Lung (tissue), 12 donors: Measurements from ENCODE around the gene SLC44A5. TPM values are rescaled to one million over a fixed set of nuclear protein-coding genes. Genes with fewer than 3 reads are reported as not detected.

Source experiments
- ATAC-seq: fragments of 200-7000 bp; cut with Tn5 transposase; one replicate; pipeline ENCODE4 v1.9.1; 2020; ENCODE audit warnings: moderate number of reproducible peaks; ENCODE audit not compliant: insufficient read depth, low FRiP score
- DNase-seq, 3 donors: peaks; one replicate each; pipeline ENCODE4 v3.0.0-alpha.2; 2013 to 2017
- H3K27ac ChIP-seq, 2 donors: one replicate each; pipeline ENCODE4 v1.5.1; 2013; ENCODE audit warnings: mild to moderate bottlenecking in 2 of 2, moderate library complexity in 2 of 2, control low read depth in 1 of 2, inconsistent platforms in 1 of 2, low read depth in 1 of 2, low read length in 1 of 2
- H3K27me3 ChIP-seq, 3 donors: one replicate each; pipeline ENCODE4 v1.5.1; 2013; ENCODE audit warnings: low read length in 2 of 3; ENCODE audit not compliant: control insufficient read depth in 3 of 3, insufficient read depth in 3 of 3
- H3K36me3 ChIP-seq, 4 donors: one replicate each; pipeline ENCODE4 v1.5.1; 2013; ENCODE audit warnings: low read length in 4 of 4, mild to moderate bottlenecking in 1 of 4, moderate library complexity in 1 of 4; ENCODE audit not compliant: control insufficient read depth in 4 of 4, insufficient read depth in 4 of 4
- H3K4me1 ChIP-seq, 5 donors: one replicate each; pipeline ENCODE4 v1.5.1; 2013; ENCODE audit warnings: low read length in 5 of 5, mild to moderate bottlenecking in 2 of 5, moderate library complexity in 1 of 5; ENCODE audit not compliant: control insufficient read depth in 5 of 5, insufficient read depth in 5 of 5
- H3K4me3 ChIP-seq: one replicate; pipeline ENCODE4 v1.5.1; 2013; ENCODE audit warnings: mild to moderate bottlenecking, control low read depth, moderate library complexity
- H3K9ac ChIP-seq, 2 donors: one replicate each; pipeline ENCODE4 v1.5.1; 2013; ENCODE audit warnings: low read length in 2 of 2, control low read depth in 1 of 2; ENCODE audit not compliant: insufficient read depth in 1 of 2
- H3K9me3 ChIP-seq, 4 donors: one replicate each; pipeline ENCODE4 v1.5.1; 2013; ENCODE audit warnings: low read length in 3 of 4, mild to moderate bottlenecking in 1 of 4, moderate library complexity in 1 of 4; ENCODE audit not compliant: control insufficient read depth in 4 of 4, insufficient read depth in 3 of 4
- WGBS, 2 donors: extraction: QIAGEN DNeasy Blood & Tissue Kit; methylation state at CpG; one replicate each; pipeline ENCODE4 v1.1.7; 2013; 5-methylcytosine and 5-hydroxymethylcytosine counted together
- polyA plus RNA-seq, 2 donors: library from polyadenylated mRNA; stranded (reverse); fragments of 200-250 nt; gene quantifications; one replicate each; pipeline ENCODE4 v1.2.1, GENCODE V29; 2013
- total RNA-seq, 2 donors: library from RNA; depleted of rRNA in 1 of 2; stranded (reverse); fragments of >200 nt in 1 of 2; gene quantifications; one replicate each; pipeline ENCODE4 v1.2.1, GENCODE V29; 2014 to 2021
- TF ChIP-seq, protein P1 (sequence below): IDR thresholded peaks from 2 replicates; pipeline ENCODE4 v1.5.1; 2012; ENCODE audit warnings: mild to moderate bottlenecking; ENCODE audit errors: control extremely low read depth, extremely low read depth
- donor health status: control.
- donor health status: control.
- donor health status: Bipolar disorder and iron deficiency.
- donor health status: healthy.
- donor health status: DM: yes; HTN: yes; CAD: no.

SLC44A5 gene
- total and polyA plus RNA-seq, 4 donors = 0.10 to 1.6 (median 0.43) TPM

DNA sequence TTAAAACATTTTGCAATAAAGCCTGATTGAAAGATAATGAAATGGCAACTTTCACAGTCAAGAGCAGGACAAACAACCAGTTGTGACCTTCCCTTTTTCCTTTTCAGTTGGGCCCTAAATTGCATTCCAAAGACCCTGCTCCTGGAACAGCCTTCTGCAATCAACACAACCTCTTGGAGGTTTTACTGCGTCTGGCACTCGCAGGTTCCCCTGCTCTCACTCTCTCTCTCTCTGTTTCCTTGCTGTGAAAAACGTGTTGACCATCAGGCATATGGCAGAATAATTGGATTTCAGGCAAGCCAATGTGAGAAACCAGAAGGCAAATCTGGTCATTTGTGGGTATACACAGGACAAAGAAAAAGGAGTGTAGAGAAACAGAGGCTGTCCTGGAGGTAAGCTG lies 23.2 kb downstream of the SLC44A5 start:
- no peak overlapping the region for H3K4me3 ChIP-seq
- no peak overlapping the region for H3K9ac ChIP-seq
- TF ChIP-seq, protein P1, sequence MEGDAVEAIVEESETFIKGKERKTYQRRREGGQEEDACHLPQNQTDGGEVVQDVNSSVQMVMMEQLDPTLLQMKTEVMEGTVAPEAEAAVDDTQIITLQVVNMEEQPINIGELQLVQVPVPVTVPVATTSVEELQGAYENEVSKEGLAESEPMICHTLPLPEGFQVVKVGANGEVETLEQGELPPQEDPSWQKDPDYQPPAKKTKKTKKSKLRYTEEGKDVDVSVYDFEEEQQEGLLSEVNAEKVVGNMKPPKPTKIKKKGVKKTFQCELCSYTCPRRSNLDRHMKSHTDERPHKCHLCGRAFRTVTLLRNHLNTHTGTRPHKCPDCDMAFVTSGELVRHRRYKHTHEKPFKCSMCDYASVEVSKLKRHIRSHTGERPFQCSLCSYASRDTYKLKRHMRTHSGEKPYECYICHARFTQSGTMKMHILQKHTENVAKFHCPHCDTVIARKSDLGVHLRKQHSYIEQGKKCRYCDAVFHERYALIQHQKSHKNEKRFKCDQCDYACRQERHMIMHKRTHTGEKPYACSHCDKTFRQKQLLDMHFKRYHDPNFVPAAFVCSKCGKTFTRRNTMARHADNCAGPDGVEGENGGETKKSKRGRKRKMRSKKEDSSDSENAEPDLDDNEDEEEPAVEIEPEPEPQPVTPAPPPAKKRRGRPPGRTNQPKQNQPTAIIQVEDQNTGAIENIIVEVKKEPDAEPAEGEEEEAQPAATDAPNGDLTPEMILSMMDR = no peak
- H3K36me3 ChIP-seq = no peaks in the 10 kb centered on the region
- no peaks in the 10 kb centered on the region for H3K27me3 ChIP-seq
- WGBS, 2 donors = 26 to 27% methylated on average over 3 of the region's 3 CpGs
- ATAC-seq (no peak), DNase-seq (no peak)
- H3K27ac ChIP-seq = no peak overlapping the region
- H3K4me1 ChIP-seq = no peaks in the 10 kb centered on the region
- H3K9me3 ChIP-seq = peaks cover 0 to 4% (median 0%) of the 10 kb centered on the region in 4 donors

DNA sequence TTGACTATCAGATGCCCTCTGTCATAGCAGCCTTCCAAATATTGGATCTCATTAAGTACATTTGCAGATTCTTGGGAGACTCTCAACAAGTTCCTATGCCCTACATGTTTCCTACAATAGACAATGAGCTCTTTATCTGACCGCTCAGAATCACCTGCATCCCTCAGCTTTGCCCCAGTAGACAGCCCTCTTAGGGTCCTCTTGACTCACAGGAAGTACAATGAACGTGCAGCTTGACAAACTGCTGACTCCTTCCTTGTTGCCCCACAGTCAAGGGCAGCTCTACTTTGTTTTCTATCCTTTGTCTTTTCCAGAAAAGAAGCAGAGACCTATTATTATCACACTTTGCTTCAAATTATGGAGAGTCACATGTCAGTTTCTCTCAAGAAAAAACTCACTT lies 27.6 kb downstream of the SLC44A5 start:
- 40 to 49% methylated on average over 2 of the region's 2 CpGs for WGBS, 2 donors
- no peak overlapping the region for H3K27ac ChIP-seq
- DNase-seq (peak in 1 of 3 donors; percentile 12), ATAC-seq (no peak)
- H3K9ac ChIP-seq = no peak overlapping the region
- no peaks in the 10 kb centered on the region for H3K9me3 ChIP-seq
- no peaks in the 10 kb centered on the region for H3K27me3 ChIP-seq
- H3K36me3 ChIP-seq = no peaks in the 10 kb centered on the region
- no peak overlapping the region for H3K4me3 ChIP-seq
- TF ChIP-seq, protein P1 = no peak
- no peaks in the 10 kb centered on the region for H3K4me1 ChIP-seq

DNA sequence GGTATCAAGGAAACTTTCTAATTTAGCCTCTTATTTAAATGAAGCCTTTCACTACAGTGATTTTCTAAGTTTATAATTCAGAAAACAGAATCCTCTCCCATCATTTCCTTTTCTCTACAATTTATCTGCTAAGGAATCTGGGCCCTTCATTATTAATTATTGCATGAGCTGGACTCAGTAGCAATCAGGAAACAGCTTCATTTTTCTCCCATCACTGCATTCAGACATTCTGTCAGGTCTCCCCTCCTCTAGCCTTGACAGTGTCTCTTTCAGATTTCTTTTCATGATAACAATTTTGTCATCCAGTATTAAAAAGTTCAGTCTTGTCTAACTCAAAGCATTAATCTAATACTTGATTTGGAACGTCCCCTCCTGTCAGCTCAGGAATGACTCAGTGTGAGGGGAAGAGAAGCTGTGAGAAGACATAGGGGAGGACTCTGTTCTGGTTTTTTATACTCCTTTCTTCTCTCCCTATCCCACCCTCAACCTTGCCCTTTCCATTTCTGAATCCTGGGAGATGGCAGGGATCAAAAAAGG lies 28.1 kb downstream of the SLC44A5 start:
- no peaks in the 10 kb centered on the region for H3K4me1 ChIP-seq
- no peak overlapping the region for H3K9ac ChIP-seq
- TF ChIP-seq, protein P1 = no peak
- H3K36me3 ChIP-seq = no peaks in the 10 kb centered on the region
- H3K27ac ChIP-seq = no peak overlapping the region
- no peak overlapping the region for H3K4me3 ChIP-seq
- no peaks in the 10 kb centered on the region for H3K27me3 ChIP-seq
- no peak for DNase-seq
- ATAC-seq = no peak
- WGBS, 2 donors = 59 to 76% methylated on average over 1 of the region's 1 CpG
- H3K9me3 ChIP-seq = no peaks in the 10 kb centered on the region

DNA sequence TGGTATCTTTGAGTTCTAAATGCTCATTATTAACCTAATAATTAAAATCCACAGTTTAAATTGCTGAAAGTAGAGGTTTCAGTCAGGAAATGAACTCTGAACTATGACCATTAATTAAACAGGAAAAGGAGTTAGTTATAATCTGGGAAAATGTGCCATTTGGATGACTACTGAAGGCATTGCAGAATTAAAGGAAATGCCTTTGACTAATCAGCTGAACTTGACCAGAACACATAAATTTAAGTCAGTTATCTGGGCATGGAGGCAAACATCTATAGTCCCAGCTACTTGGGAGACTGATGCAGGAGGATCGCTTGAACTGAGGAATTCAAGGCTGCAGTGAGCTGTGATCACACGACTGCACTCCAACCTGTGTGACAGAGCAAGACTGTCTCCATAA lies 31.9 kb downstream of the SLC44A5 start:
- H3K4me1 ChIP-seq = no peaks in the 10 kb centered on the region
- H3K27me3 ChIP-seq = no peaks in the 10 kb centered on the region
- ATAC-seq (no peak), DNase-seq (no peak)
- no peaks in the 10 kb centered on the region for H3K36me3 ChIP-seq
- 38 to 51% methylated on average over 2 of the region's 2 CpGs for WGBS, 2 donors
- H3K9me3 ChIP-seq = no peaks in the 10 kb centered on the region
- no peak overlapping the region for H3K9ac ChIP-seq
- no peak overlapping the region for H3K4me3 ChIP-seq
- TF ChIP-seq, protein P1 = no peak
- no peak overlapping the region for H3K27ac ChIP-seq
